Measurements from ENCODE around the gene PELI3. TPM values are rescaled to one million over a fixed set of nuclear protein-coding genes. Genes with fewer than 3 reads are reported as not detected.

Gene PELI3
- polyA plus RNA-seq, 3 donors: 3.9 to 10.0 (median 5.8) TPM

DNA sequence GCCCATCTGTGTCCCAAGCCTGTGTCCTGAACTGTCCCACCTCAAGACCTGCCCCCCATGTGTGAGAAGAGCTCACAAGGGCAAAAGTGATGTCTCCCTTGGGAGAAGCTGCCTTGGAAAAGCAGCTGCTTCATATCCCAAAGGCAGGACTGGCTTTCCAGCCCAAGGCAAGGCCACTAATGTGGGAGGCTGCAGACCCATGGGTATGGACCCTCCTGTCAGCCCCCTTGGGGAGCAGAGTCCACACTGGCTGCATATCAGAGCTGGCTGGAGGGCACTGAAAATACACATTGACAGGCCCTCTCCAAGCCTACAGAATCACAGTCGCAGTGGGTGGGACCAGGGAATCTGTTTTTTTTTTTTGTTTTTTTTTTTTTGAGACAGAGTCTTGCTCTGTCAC is 2.7 kb downstream of the PELI3 start:
- 86 to 100% (median 100%) methylated on average over 1 of the region's 1 CpG for WGBS, 3 donors
- no peak overlapping the region for H3K27ac ChIP-seq (ENCODE audit: low read depth, low read length)

DNA sequence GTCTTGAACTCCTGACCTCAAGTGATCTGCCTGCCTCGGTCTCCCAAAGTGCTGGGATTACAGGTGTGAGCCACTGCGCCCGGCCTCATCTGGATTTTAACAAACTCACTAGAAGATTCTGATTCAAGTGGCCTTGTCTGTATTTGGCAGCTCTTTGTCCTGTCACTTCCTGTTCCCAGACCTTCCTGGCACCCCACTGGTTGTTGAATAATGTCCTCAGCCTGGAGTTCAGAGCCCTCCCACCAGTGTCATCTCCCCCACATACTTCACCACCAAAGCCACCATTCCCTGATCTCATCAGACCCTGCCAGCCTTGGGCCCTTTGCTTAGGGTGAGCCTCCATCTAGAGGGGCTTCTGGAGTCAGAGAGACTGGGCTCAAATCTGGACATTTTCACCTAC is 3.3 kb downstream of the PELI3 start:
- WGBS, 3 donors: 90 to 92% (median 92%) methylated on average over 3 of the region's 3 CpGs
- no peak overlapping the region for H3K27ac ChIP-seq (ENCODE audit: low read depth, low read length)

DNA sequence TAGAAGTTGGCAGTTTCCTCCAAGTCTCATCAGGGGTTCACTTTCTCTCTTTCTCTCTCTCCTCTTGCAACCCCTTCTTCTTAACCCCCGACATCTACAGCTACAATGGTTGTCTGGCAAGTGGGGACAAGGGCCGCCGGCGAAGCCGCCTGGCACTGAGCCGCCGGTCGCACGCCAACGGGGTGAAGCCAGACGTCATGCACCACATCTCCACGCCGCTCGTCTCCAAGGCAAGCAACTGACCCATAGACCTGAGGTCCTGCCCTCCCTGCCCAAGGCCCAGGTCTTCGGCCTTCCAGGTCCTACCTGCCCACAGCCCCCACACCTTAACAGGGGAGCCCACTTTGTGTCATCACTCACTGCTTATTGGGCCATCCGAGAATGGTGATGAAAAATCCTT is 4.4 kb downstream of the PELI3 start:
- no peak overlapping the region for H3K27ac ChIP-seq (ENCODE audit: low read depth, low read length)
- WGBS, 3 donors: 94 to 97% (median 96%) methylated on average over 16 of the region's 16 CpGs

- no peak overlapping the region for H3K27ac ChIP-seq (ENCODE audit: low read depth, low read length)
- WGBS, 3 donors: 89 to 93% (median 92%) methylated on average over 9 of the region's 9 CpGs
Measured at GRCh38 chr11:66472054-66472453, 5.3 kb downstream of the PELI3 start.

DNA sequence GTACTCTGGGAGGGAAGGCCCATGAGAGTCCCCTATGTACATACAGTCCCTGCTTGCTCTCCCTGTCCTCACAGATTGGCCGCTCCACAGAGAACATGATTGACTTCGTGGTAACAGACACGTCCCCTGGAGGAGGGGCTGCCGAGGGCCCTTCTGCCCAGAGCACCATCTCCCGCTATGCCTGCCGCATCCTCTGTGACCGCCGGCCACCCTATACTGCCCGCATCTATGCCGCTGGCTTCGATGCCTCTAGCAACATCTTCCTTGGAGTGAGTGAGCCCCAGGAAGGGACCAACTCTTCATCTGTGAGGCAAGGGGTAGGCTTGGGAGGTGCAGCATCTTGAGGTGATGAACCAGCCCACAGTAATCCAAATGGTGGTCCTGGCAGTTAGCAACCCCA is 6.5 kb downstream of the PELI3 start:
- no peak overlapping the region for H3K27ac ChIP-seq (ENCODE audit: low read depth, low read length)
- WGBS, 3 donors: 92% methylated on average over 11 of the region's 11 CpGs

GRCh38 chr11:66473608-66474515 is 7.2 kb downstream of the PELI3 start:
- whole genome bisulfite sequencing, 3 donors: 87 to 92% (median 91%) methylated on average over 20 of the region's 20 CpGs
- H3K27ac ChIP-seq (ENCODE audit: low read depth, low read length): no peak overlapping the region

DNA sequence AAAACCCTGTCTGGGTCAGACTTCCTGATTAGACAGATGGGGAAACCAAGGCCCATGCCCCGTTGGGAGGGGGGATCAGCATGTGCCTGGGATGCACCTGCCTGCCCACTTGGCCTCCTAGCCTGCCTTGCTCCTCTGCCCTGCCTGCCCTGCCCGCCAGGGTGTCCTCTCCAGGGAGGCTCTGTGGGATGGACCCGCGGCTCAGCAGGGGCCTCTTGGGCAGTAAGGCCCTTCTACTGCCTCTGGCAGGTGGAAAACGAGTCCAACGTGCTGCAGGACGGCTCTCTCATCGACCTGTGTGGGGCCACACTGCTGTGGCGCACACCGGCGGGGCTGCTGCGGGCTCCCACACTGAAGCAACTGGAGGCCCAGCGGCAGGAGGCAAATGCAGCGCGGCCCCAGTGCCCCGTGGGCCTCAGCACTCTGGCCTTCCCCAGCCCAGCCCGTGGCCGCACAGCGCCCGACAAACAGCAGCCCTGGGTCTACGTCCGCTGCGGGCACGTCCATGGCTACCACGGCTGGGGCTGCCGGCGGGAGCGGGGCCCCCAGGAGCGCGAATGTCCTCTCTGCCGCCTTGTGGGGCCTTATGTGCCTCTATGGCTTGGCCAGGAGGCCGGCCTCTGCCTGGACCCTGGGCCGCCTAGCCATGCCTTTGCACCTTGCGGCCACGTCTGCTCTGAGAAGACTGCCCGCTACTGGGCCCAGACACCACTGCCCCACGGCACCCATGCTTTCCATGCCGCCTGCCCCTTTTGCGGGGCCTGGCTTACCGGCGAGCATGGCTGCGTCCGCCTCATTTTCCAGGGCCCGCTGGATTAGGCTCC is 8.9 kb downstream of the PELI3 start:
- no peak overlapping the region for H3K27ac ChIP-seq (ENCODE audit: low read depth, low read length)
- 92 to 95% (median 92%) methylated on average over 29 to 44 of the region's 44 CpGs for WGBS, 3 donors

- WGBS, 3 donors: 79 to 83% (median 81%) methylated on average over 10 of the region's 10 CpGs
- no peak overlapping the region for H3K27ac ChIP-seq (ENCODE audit: low read depth, low read length)
Measured at GRCh38 chr11:66476173-66476840, 9.6 kb downstream of the PELI3 start.

- H3K27ac ChIP-seq (ENCODE audit: low read depth, low read length): no peak overlapping the region
- 64 to 69% (median 69%) methylated on average over 9 of the region's 9 CpGs for WGBS, 3 donors
Measured at GRCh38 chr11:66476841-66477251, 10.1 kb downstream of the PELI3 start.

DNA sequence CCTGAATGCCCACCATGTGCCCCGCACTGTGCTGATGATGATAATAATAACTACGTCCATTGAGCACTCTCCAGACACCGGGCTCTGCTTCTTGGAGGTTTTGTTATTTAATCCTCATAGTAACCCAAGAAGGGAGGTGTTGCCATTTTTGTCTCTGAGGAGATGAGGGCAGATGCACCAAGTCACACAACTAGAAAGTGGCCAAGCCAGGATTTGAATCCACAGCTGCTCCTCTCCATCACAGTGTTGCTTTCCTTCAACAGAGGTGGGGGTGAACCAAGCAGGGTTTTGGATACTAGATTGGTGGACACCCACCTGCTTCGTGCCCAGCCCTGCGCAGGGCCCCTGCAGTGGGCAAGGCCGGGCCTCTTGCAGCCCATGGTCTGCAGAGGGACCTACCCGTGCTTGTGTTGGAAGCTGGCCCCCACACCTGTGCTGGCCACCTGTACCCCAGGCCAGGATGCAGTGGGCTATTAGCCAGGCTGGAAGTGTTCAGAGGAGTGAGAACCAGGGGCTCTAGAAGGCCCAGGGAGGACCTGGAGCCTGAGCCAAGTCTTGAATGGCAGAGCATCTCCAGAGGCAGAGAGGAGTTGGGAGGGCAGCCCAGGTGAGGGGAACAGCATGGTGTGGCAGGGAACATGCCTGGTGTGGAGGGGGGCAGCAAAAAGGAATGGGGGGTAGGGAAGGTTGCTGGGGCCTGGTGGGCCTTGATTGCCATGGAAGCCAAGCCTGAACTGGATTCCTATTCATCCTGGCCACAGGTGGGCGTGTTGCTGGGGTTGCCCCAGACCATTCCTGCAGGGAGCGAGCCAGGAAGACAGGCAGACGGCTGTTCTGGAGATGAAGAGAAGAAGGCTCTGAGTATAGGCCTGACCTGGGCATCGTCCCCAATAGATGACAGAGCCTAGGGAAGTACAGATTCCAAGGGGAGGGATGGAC is 10.8 kb downstream of the PELI3 start:
- no peak overlapping the region for H3K27ac ChIP-seq (ENCODE audit: low read depth, low read length)
- 87 to 90% (median 89%) methylated on average over 11 of the region's 11 CpGs for WGBS, 3 donors

- WGBS, 3 donors: 45 to 51% (median 46%) methylated on average over 8 of the region's 8 CpGs
- H3K27ac ChIP-seq (ENCODE audit: low read depth, low read length): no peak overlapping the region
Measured at GRCh38 chr11:66478729-66479393, 12.2 kb downstream of the PELI3 start.

GRCh38 chr11:66479394-66480116 is 12.8 kb downstream of the PELI3 start:
- 1 to 2% (median 1%) methylated on average over 34 of the region's 34 CpGs for WGBS, 3 donors
- H3K27ac ChIP-seq (ENCODE audit: low read depth, low read length): no peak overlapping the region

DNA sequence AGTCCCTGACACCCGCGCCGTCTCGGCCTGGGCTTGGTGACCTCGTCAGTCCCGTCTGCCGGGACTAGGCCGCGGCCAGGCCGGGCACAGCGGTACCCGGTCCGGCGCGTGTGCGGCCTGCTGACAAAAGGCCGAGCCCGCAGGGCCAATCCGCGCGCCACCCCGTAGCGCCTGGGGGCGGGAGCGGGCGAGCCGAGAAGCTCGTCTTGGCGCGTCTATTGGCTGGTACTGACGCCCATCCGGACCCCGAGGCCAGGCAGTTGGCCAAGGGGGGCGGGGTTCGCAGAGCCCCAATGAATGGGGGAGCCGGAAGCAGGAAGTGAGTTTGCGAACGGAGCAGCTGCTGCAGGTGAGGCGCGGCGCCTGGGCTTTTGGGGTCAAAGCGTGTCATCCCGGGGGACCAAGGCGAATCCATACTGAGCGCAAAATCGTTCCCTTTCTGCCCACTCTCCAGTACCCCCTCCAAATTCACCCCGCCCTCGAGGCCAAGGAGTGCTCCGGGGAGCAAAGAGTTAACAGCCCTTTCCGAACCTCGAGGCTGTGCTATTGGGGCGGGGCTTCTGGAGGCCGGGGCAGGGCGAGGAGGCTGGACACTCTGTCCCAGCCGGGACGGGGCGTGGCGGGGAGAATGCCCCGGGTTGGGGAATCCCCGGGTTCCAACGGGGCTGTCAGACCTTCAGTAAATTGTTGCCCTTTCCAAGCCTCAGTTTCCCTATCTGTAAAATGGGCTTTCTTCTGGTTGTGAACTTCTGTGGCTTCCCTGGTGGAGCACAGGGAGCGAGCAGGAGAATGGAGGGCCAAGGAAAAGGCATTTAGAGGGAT is 13.6 kb downstream of the PELI3 start, which contains the start of gene DPP3:
Gene DPP3, plus strand, starts transcription at position 318 of the 822 bp plus-strand sequence. CDS start 1,767 bp downstream, outside the sequence.
- 1% methylated on average over 60 to 62 of the region's 62 CpGs for WGBS, 3 donors
- no peak within 1 kb of the TSS for H3K27ac ChIP-seq (ENCODE audit: low read depth, low read length)

DNA sequence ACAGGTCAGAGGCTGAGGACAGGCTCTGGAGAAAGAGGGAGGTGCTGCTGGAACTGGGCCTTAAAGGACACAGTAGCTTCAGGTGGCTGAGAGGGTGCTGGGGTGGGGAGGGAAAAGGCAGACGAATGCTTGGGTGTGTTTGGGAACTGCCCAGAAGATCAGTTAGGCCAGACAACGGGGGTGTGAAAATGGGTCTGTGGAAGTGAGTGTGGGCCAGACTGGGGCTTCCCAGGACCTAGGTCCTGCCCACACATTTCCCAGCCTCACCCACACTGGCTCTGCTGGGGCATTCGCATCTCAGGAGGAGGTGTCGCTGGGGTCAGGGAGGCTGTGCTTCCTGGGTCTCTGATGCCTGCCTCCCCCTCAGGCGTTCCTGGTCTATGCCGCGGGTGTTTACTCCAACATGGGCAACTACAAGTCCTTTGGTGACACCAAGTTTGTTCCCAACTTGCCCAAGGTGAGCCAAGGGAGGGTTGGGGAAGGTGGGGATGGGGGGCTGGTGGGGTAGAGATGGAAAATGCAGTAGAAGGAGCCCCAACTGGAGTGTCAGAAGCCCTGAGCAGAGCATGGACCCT is 18.2 kb downstream of the PELI3 start:
- WGBS, 3 donors: 85 to 91% (median 88%) methylated on average over 7 of the region's 7 CpGs
- no peak overlapping the region for H3K27ac ChIP-seq (ENCODE audit: low read depth, low read length)

DNA sequence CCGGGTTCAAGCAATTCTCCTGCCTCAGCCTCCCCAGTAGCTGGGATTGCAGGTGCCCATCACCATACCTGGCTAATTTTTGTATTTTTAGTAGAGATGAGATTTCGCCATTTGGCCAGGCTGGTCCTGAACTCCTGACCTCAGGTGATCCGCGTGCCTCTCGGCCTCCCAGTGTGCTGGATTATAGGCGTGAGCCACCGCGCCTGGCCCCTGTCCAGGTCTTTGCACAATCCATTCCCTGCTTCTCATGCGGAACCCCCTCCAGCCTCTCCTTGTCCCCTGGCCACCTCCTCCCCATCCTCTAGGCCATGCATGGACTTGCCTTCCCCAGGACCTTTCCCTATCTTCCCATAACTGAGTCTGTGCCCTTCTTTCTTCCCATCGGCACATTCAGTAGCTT is 22.3 kb downstream of the PELI3 start:
- WGBS, 3 donors: 85 to 92% (median 90%) methylated on average over 9 to 10 of the region's 10 CpGs
- no peak overlapping the region for H3K27ac ChIP-seq (ENCODE audit: low read depth, low read length)

DNA sequence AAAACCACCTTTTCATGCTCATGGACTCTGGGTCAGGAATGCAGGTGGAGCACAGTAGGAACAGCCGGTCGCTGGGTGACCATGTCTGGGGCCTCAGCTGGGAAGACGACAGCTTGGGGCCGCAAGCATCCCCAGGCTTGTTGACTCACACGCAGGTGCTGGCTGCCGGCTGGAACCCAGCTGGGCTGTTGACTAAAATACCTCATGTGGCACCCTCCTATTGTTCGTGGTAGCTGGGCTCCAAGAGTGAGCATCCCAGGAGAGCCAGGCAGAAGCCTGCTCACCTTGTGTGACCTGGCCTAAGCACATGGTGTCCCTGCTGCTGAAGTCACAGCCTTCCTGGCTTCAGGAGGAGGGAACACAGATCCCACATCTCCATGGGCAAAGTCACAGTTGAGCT is 22.9 kb downstream of the PELI3 start:
- H3K27ac ChIP-seq (ENCODE audit: low read depth, low read length): no peak overlapping the region
- 88 to 91% (median 88%) methylated on average over 7 of the region's 7 CpGs for WGBS, 3 donors

All from adipose tissue (tissue), 3 donors.